Prostate gland (tissue), 2 donors: ENCODE results near the gene CPED1. TPM values are rescaled to one million over a fixed set of nuclear protein-coding genes. Genes with fewer than 3 reads are reported as not detected.

Experiments
- DNase-seq: peaks from one replicate; pipeline ENCODE4 v3.0.0-alpha.2; 2019; ENCODE audit warnings: low spot score
- H3K27ac ChIP-seq, 2 donors: fragments of 200-600 bp; sonication (generic); 2 replicates each; pipeline ENCODE4 v1.5.1; 2017 to 2019
- H3K27me3 ChIP-seq: fragments of 200-600 bp; sonication (generic); replicated peaks from 2 replicates; pipeline ENCODE4 v1.5.1; 2019; ENCODE audit not compliant: insufficient read depth
- H3K36me3 ChIP-seq, 2 donors: fragments of 200-600 bp; sonication (generic); 1 replicate in 1 of 2; 2 replicates in 1 of 2; pipeline versions ENCODE4 v1.5.1 to v1.8.1; 2017 to 2019
- H3K4me1 ChIP-seq: fragments of 200-600 bp; sonication (generic); replicated peaks from 2 replicates; pipeline ENCODE4 v1.5.1; 2019
- H3K4me3 ChIP-seq, 2 donors: fragments of 200-600 bp; sonication (generic); 2 replicates each; pipeline ENCODE4 v1.5.1; 2017 to 2019
- H3K9me3 ChIP-seq: fragments of 200-600 bp; sonication (generic); 2 replicates; pipeline ENCODE4 v1.5.1; 2017
- POLR2A ChIP-seq: fragments of 450-650 bp; IDR thresholded peaks from one replicate; pipeline ENCODE4 v1.6.1; 2016; ENCODE audit warnings: antibody characterized with exemption, mild to moderate bottlenecking
- POLR2AphosphoS5 ChIP-seq: sonication (generic); formaldehyde crosslinking; IDR thresholded peaks from one replicate; pipeline ENCODE4 v1.6.1; 2017; ENCODE audit warnings: antibody characterized with exemption
- WGBS: methylation state at CpG from one replicate; pipeline ENCODE4 v1.1.5; 2018; 5-methylcytosine and 5-hydroxymethylcytosine counted together
- intact Hi-C: fragments of 100-400 bp; cut with DNase I; formaldehyde crosslinking; loops from one replicate; pipeline ENCODE4 v1.14.2; 2022
- total RNA-seq, 2 donors: library from RNA; depleted of rRNA; stranded (reverse); fragments of >200 nt; gene quantifications; one replicate each; pipeline ENCODE4 v1.1.0, GENCODE V29; 2016
- TF ChIP-seq, protein P1 (sequence below), 4 experiments: fragments of 200-600 bp in 2 of 4; fragments of 450-650 bp in 2 of 4; sonication (generic) in 2 of 4; IDR thresholded peaks; 1 replicate in 3 of 4; 2 replicates in 1 of 4; pipeline ENCODE4 v1.5.1; 2016 to 2019; ENCODE audit warnings: antibody characterized with exemption in 4 of 4, mild to moderate bottlenecking in 2 of 4, moderate library complexity in 2 of 4

Gene CPED1
- total RNA-seq, 2 donors from 2014 or later: 10.7 to 23.3 TPM

DNA sequence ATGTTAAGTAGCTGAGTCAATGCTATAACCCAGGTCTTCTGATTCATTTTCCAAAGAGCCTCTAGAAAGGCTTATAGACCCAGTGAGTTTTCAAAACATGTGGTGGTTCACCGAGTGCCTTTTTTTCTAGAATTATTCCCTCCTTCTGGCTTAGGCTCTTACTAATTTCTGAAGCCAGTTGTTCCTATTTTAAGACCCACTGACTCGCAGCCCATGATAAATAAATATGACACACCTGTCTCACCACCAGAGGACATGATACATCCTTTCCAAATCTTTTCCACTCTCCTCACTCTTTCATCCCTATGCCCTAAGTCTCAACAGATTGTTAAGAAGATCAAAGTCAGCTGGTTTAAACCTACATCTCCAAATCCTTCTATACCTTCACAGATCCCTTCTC, 214.3 kb downstream of the CPED1 start:
- DNase-seq: no peak
- no peak for TF ChIP-seq POLR2A
- TF ChIP-seq POLR2AphosphoS5: no peak
- TF ChIP-seq, protein P1, sequence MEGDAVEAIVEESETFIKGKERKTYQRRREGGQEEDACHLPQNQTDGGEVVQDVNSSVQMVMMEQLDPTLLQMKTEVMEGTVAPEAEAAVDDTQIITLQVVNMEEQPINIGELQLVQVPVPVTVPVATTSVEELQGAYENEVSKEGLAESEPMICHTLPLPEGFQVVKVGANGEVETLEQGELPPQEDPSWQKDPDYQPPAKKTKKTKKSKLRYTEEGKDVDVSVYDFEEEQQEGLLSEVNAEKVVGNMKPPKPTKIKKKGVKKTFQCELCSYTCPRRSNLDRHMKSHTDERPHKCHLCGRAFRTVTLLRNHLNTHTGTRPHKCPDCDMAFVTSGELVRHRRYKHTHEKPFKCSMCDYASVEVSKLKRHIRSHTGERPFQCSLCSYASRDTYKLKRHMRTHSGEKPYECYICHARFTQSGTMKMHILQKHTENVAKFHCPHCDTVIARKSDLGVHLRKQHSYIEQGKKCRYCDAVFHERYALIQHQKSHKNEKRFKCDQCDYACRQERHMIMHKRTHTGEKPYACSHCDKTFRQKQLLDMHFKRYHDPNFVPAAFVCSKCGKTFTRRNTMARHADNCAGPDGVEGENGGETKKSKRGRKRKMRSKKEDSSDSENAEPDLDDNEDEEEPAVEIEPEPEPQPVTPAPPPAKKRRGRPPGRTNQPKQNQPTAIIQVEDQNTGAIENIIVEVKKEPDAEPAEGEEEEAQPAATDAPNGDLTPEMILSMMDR (IDR thresholded peaks at IDR 0.05): no peak
- Histone ChIP-seq H3K27ac (no peak overlapping the region), H3K4me3 (no peak overlapping the region), H3K4me1 (no peaks in the 10 kb centered on the region), H3K9me3 (no peaks in the 10 kb centered on the region), H3K27me3 (no peaks in the 10 kb centered on the region), H3K36me3 (no peaks in the 10 kb centered on the region)
- intact Hi-C loops: no loop called here
- WGBS: 82% methylated on average over 2 of the region's 2 CpGs

DNA sequence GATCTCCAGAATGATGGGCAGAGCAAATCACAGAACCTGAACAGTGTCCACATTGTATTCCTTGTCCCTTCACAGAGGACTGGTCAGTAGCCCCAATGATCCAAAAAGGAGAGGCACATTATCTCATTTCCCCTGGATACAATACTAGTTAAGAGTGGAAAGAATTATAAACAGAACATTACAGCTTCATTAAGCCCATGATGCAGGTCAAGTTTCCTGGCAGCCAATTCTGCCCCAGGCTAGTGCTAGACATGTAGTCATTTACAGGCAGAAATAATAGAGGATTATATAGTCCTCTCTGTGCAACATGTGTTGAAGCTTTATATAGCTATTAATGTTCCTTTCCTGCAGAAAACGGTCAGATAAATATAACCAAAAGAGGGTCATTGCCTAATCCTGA, 216.0 kb downstream of the CPED1 start:
- no peak for DNase-seq
- no peak overlapping the region for H3K27ac ChIP-seq
- 19% methylated on average over 1 of the region's 1 CpG for WGBS
- H3K9me3 ChIP-seq: no peaks in the 10 kb centered on the region
- intact Hi-C loops: no loop called here
- H3K4me3 ChIP-seq: no peak overlapping the region
- H3K36me3 ChIP-seq: no peaks in the 10 kb centered on the region
- H3K27me3 ChIP-seq: no peaks in the 10 kb centered on the region
- TF ChIP-seq POLR2A (no peak), POLR2AphosphoS5 (no peak)
- TF ChIP-seq, protein P1 (IDR thresholded peaks at IDR 0.05): no peak
- H3K4me1 ChIP-seq: no peaks in the 10 kb centered on the region

DNA sequence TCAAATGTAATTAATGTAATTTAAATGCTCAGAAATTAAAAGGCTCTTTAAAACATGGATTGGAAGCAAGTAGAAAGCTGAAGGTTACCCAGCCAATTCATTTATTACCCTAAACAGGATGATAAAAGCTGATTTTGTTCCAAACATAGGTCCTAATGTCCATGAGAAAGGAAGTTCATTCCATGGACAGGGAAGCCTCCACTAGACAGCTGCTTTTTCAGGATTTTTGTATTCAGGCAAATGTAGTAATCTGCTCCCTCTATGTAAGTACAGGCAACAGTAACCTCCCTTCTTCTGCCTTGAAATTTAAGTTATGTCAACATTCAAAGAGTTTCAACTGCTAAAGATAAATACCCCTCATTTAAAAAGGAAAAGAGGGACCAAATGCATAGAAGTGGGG, 217.3 kb downstream of the CPED1 start:
- H3K27ac ChIP-seq: no peak overlapping the region
- H3K9me3 ChIP-seq: no peaks in the 10 kb centered on the region
- H3K4me1 ChIP-seq: no peaks in the 10 kb centered on the region
- no peaks in the 10 kb centered on the region for H3K36me3 ChIP-seq
- intact Hi-C loops: no loop called here
- TF ChIP-seq, protein P1 (IDR thresholded peaks at IDR 0.05): no peak
- TF ChIP-seq POLR2AphosphoS5 (no peak), POLR2A (no peak)
- no peak overlapping the region for H3K4me3 ChIP-seq
- H3K27me3 ChIP-seq: no peaks in the 10 kb centered on the region
- DNase-seq: no peak

DNA sequence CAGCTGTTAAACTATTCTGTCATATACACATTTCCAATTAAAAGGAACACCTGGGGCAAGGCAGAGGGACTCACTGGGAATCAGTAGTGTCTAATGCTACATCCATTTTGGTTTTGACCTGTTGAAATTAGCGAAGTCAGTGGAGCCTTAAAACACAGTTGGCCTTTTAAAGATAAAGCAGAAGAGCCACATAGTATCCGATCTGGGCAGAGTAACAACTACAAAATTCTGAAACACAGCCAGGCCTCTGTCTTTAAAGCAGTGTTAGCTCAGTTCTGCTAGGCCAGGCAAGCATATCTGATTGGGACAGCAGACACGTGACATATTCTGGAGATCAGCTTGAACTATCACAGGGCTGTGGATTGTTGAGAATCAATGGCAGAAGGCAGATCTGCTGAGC, 222.7 kb downstream of the CPED1 start:
- TF ChIP-seq POLR2A (no peak), POLR2AphosphoS5 (no peak)
- TF ChIP-seq, protein P1 (IDR thresholded peaks at IDR 0.05): no peak
- H3K36me3 ChIP-seq: no peaks in the 10 kb centered on the region
- H3K27me3 ChIP-seq: no peaks in the 10 kb centered on the region
- no peaks in the 10 kb centered on the region for H3K4me1 ChIP-seq
- intact Hi-C loops: no loop called here
- 48% methylated on average over 3 of the region's 3 CpGs for WGBS
- H3K4me3 ChIP-seq: no peak overlapping the region
- H3K27ac ChIP-seq: no peak overlapping the region
- DNase-seq: no peak
- H3K9me3 ChIP-seq: no peaks in the 10 kb centered on the region

DNA sequence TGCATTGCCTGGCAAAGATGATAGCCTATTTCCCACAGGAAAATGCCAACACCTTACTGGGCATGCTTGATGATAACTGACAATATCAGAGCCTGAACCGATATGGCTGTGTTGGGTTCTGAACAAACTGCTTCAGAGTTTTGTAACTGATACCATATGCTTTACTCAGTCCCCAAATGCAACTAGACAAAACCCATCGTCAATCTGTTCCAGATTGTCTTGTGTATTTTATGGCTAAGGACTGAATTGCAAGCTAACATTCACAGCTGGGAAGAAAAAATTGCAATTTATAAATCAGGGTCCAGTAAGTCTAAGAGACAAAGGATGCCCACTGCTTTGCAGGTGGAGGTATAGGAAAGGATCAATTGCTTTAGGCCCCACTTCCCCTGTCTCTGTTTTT, 223.5 kb downstream of the CPED1 start:
- Histone ChIP-seq H3K9me3 (no peaks in the 10 kb centered on the region), H3K27ac (no peak overlapping the region), H3K27me3 (no peaks in the 10 kb centered on the region), H3K36me3 (no peaks in the 10 kb centered on the region), H3K4me3 (no peak overlapping the region), H3K4me1 (no peaks in the 10 kb centered on the region)
- intact Hi-C loops: no loop called here
- no peak for DNase-seq
- no peak for TF ChIP-seq POLR2AphosphoS5
- TF ChIP-seq POLR2A: no peak
- TF ChIP-seq, protein P1 (IDR thresholded peaks at IDR 0.05): no peak
- WGBS: 66% methylated on average over 2 of the region's 2 CpGs
